ENCODE data around the gene RBP5.

DNA sequence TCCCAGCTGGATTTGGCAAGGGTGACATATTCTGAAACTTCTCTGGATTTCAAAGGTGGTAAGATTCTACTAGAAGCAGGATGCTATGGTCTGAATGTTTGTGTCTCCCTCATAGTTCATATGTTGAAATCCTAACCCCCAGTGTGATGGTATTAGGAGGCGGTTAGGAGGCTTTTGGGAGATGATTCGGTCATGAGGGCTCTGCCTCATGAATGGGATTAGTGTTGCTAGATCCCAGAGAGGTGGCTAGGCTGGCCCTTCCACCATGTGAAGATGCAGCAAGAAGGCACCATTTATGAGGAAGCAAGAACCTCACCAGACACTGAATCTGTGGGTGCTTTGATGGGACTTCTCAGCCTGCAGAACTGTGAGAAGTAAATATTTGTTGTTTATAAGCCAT is 49.8 kb upstream of the RBP5 start:
- TF ChIP-seq, protein P1, sequence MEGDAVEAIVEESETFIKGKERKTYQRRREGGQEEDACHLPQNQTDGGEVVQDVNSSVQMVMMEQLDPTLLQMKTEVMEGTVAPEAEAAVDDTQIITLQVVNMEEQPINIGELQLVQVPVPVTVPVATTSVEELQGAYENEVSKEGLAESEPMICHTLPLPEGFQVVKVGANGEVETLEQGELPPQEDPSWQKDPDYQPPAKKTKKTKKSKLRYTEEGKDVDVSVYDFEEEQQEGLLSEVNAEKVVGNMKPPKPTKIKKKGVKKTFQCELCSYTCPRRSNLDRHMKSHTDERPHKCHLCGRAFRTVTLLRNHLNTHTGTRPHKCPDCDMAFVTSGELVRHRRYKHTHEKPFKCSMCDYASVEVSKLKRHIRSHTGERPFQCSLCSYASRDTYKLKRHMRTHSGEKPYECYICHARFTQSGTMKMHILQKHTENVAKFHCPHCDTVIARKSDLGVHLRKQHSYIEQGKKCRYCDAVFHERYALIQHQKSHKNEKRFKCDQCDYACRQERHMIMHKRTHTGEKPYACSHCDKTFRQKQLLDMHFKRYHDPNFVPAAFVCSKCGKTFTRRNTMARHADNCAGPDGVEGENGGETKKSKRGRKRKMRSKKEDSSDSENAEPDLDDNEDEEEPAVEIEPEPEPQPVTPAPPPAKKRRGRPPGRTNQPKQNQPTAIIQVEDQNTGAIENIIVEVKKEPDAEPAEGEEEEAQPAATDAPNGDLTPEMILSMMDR (IDR thresholded peaks at IDR 0.05) = no peak
- no peak for TF ChIP-seq EZH2 (IDR thresholded peaks at IDR 0.05; ENCODE audit: borderline replicate concordance, insufficient read depth, low read depth, low read length, poor library complexity, severe bottlenecking)
